ENCODE data around the gene BMPR1B. TPM values are rescaled to one million over a fixed set of nuclear protein-coding genes. Genes with fewer than 3 reads are reported as not detected.

BMPR1B gene
- total and polyA plus RNA-seq, 4 donors = 11.8 to 30.1 (median 16.7) TPM

GRCh38 chr4:94758700-94759399 lies 1.1 kb downstream of the BMPR1B start:
- Histone ChIP-seq H3K27ac (ENCODE audit: low read depth, low read length) (peak overlapping the region; percentile 70), H3K4me1 (ENCODE audit: control insufficient read depth, insufficient read depth, low read length) (peaks cover 8% of the 10 kb centered on the region), H3K9me3 (ENCODE audit: control insufficient read depth, insufficient read depth, low read length) (no peaks in the 10 kb centered on the region), H3K27me3 (ENCODE audit: control insufficient read depth, insufficient read depth, low read length) (peaks cover 19% of the 10 kb centered on the region), H3K36me3 (ENCODE audit: control insufficient read depth, insufficient read depth, low read length) (no peaks in the 10 kb centered on the region), H3K4me3 (ENCODE audit: low read depth, low read length) (peak overlapping the region; percentile 57)
- DNase-seq (ENCODE audit: low read depth in 4 of 6, low spot score in 6 of 6) = peak in 4 of 6 donors; percentile 13 to 64 (median 45)
- WGBS (ENCODE audit: insufficient coverage) = 5% methylated on average over 12 of the region's 19 CpGs

GRCh38 chr4:94759767-94760211 lies 2.0 kb downstream of the BMPR1B start:
- Histone ChIP-seq H3K36me3 (ENCODE audit: control insufficient read depth, insufficient read depth, low read length) (no peaks in the 10 kb centered on the region), H3K4me3 (ENCODE audit: low read depth, low read length) (no peak overlapping the region), H3K27me3 (ENCODE audit: control insufficient read depth, insufficient read depth, low read length) (peaks cover 12% of the 10 kb centered on the region), H3K9me3 (ENCODE audit: control insufficient read depth, insufficient read depth, low read length) (no peaks in the 10 kb centered on the region), H3K4me1 (ENCODE audit: control insufficient read depth, insufficient read depth, low read length) (peaks cover 8% of the 10 kb centered on the region), H3K27ac (ENCODE audit: low read depth, low read length) (no peak overlapping the region)
- no peak for DNase-seq (ENCODE audit: low read depth in 4 of 6, low spot score in 6 of 6)
- WGBS (ENCODE audit: insufficient coverage) = no CpG with 5 or more reads among the region's 1 CpG

- Histone ChIP-seq H3K27me3 (ENCODE audit: control insufficient read depth, insufficient read depth, low read length) (peaks cover 6% of the 10 kb centered on the region), H3K4me3 (ENCODE audit: low read depth, low read length) (no peak overlapping the region), H3K4me1 (ENCODE audit: control insufficient read depth, insufficient read depth, low read length) (peaks cover 8% of the 10 kb centered on the region), H3K9me3 (ENCODE audit: control insufficient read depth, insufficient read depth, low read length) (no peaks in the 10 kb centered on the region), H3K27ac (ENCODE audit: low read depth, low read length) (no peak overlapping the region), H3K36me3 (ENCODE audit: control insufficient read depth, insufficient read depth, low read length) (no peaks in the 10 kb centered on the region)
- no peak for DNase-seq (ENCODE audit: low read depth in 4 of 6, low spot score in 6 of 6)
- WGBS (ENCODE audit: insufficient coverage) = 80% methylated on average over 1 of the region's 4 CpGs
Measured at GRCh38 chr4:94762326-94762725, 4.6 kb downstream of the BMPR1B start.

- no peak for DNase-seq (ENCODE audit: low read depth in 4 of 6, low spot score in 6 of 6)
- Histone ChIP-seq H3K36me3 (ENCODE audit: control insufficient read depth, insufficient read depth, low read length) (no peaks in the 10 kb centered on the region), H3K27ac (ENCODE audit: low read depth, low read length) (no peak overlapping the region), H3K4me1 (ENCODE audit: control insufficient read depth, insufficient read depth, low read length) (peaks cover 8% of the 10 kb centered on the region), H3K4me3 (ENCODE audit: low read depth, low read length) (no peak overlapping the region), H3K27me3 (ENCODE audit: control insufficient read depth, insufficient read depth, low read length) (peaks cover 3% of the 10 kb centered on the region), H3K9me3 (ENCODE audit: control insufficient read depth, insufficient read depth, low read length) (no peaks in the 10 kb centered on the region)
- WGBS (ENCODE audit: insufficient coverage) = 78% methylated on average over 3 of the region's 4 CpGs
Measured at GRCh38 chr4:94763005-94763404, 5.2 kb downstream of the BMPR1B start.

- Histone ChIP-seq H3K4me3 (ENCODE audit: low read depth, low read length) (no peak overlapping the region), H3K4me1 (ENCODE audit: control insufficient read depth, insufficient read depth, low read length) (peaks cover 7% of the 10 kb centered on the region), H3K27me3 (ENCODE audit: control insufficient read depth, insufficient read depth, low read length) (peaks cover 3% of the 10 kb centered on the region), H3K9me3 (ENCODE audit: control insufficient read depth, insufficient read depth, low read length) (no peaks in the 10 kb centered on the region), H3K27ac (ENCODE audit: low read depth, low read length) (no peak overlapping the region), H3K36me3 (ENCODE audit: control insufficient read depth, insufficient read depth, low read length) (no peaks in the 10 kb centered on the region)
- WGBS (ENCODE audit: insufficient coverage) = no CpG with 5 or more reads among the region's 3 CpGs
- DNase-seq (ENCODE audit: low read depth in 4 of 6, low spot score in 6 of 6) = no peak
Measured at GRCh38 chr4:94763500-94763899, 5.7 kb downstream of the BMPR1B start.

- Histone ChIP-seq H3K9me3 (ENCODE audit: control insufficient read depth, insufficient read depth, low read length) (no peaks in the 10 kb centered on the region), H3K4me1 (ENCODE audit: control insufficient read depth, insufficient read depth, low read length) (peaks cover under 1% of the 10 kb centered on the region), H3K27me3 (ENCODE audit: control insufficient read depth, insufficient read depth, low read length) (no peaks in the 10 kb centered on the region), H3K36me3 (ENCODE audit: control insufficient read depth, insufficient read depth, low read length) (no peaks in the 10 kb centered on the region), H3K27ac (ENCODE audit: low read depth, low read length) (no peak overlapping the region), H3K4me3 (ENCODE audit: low read depth, low read length) (no peak overlapping the region)
- WGBS (ENCODE audit: insufficient coverage) = 80% methylated on average over 1 of the region's 2 CpGs
- no peak for DNase-seq (ENCODE audit: low read depth in 4 of 6, low spot score in 6 of 6)
Measured at GRCh38 chr4:94764069-94764468, 6.3 kb downstream of the BMPR1B start.

GRCh38 chr4:94765174-94765573 lies 7.4 kb downstream of the BMPR1B start:
- no peak for DNase-seq (ENCODE audit: low read depth in 4 of 6, low spot score in 6 of 6)
- no peak overlapping the region for H3K4me3 ChIP-seq (ENCODE audit: low read depth, low read length)
- WGBS (ENCODE audit: insufficient coverage) = no CpG with 5 or more reads among the region's 3 CpGs

GRCh38 chr4:94765648-94766047 lies 7.9 kb downstream of the BMPR1B start:
- no peak overlapping the region for H3K27ac ChIP-seq (ENCODE audit: low read depth, low read length)

More at GRCh38 chr4:94765174-94765573, 7.4 kb downstream of the BMPR1B start:
- no peaks in the 10 kb centered on the region for H3K4me1 ChIP-seq (ENCODE audit: control insufficient read depth, insufficient read depth, low read length)
- no peak overlapping the region for H3K27ac ChIP-seq (ENCODE audit: low read depth, low read length)
- no peaks in the 10 kb centered on the region for H3K36me3 ChIP-seq (ENCODE audit: control insufficient read depth, insufficient read depth, low read length)
- no peaks in the 10 kb centered on the region for H3K27me3 ChIP-seq (ENCODE audit: control insufficient read depth, insufficient read depth, low read length)
- H3K9me3 ChIP-seq (ENCODE audit: control insufficient read depth, insufficient read depth, low read length) = no peaks in the 10 kb centered on the region

GRCh38 chr4:94766856-94767255 lies 9.1 kb downstream of the BMPR1B start:
- Histone ChIP-seq H3K4me1 (ENCODE audit: control insufficient read depth, insufficient read depth, low read length) (no peaks in the 10 kb centered on the region), H3K36me3 (ENCODE audit: control insufficient read depth, insufficient read depth, low read length) (no peaks in the 10 kb centered on the region), H3K4me3 (ENCODE audit: low read depth, low read length) (no peak overlapping the region), H3K27ac (ENCODE audit: low read depth, low read length) (no peak overlapping the region), H3K27me3 (ENCODE audit: control insufficient read depth, insufficient read depth, low read length) (no peaks in the 10 kb centered on the region), H3K9me3 (ENCODE audit: control insufficient read depth, insufficient read depth, low read length) (no peaks in the 10 kb centered on the region)
- DNase-seq (ENCODE audit: low read depth in 4 of 6, low spot score in 6 of 6) = no peak
- WGBS (ENCODE audit: insufficient coverage) = no CpG with 5 or more reads among the region's 3 CpGs

More at GRCh38 chr4:94765648-94766047, 7.9 kb downstream of the BMPR1B start:
- DNase-seq (ENCODE audit: low read depth in 4 of 6, low spot score in 6 of 6) = no peak
- 94% methylated on average over 2 of the region's 4 CpGs for WGBS (ENCODE audit: insufficient coverage)
- Histone ChIP-seq H3K36me3 (ENCODE audit: control insufficient read depth, insufficient read depth, low read length) (no peaks in the 10 kb centered on the region), H3K27me3 (ENCODE audit: control insufficient read depth, insufficient read depth, low read length) (no peaks in the 10 kb centered on the region), H3K4me1 (ENCODE audit: control insufficient read depth, insufficient read depth, low read length) (no peaks in the 10 kb centered on the region), H3K9me3 (ENCODE audit: control insufficient read depth, insufficient read depth, low read length) (no peaks in the 10 kb centered on the region), H3K4me3 (ENCODE audit: low read depth, low read length) (no peak overlapping the region)

- Histone ChIP-seq H3K4me1 (ENCODE audit: control insufficient read depth, insufficient read depth, low read length) (no peaks in the 10 kb centered on the region), H3K9me3 (ENCODE audit: control insufficient read depth, insufficient read depth, low read length) (no peaks in the 10 kb centered on the region), H3K4me3 (ENCODE audit: low read depth, low read length) (no peak overlapping the region), H3K27me3 (ENCODE audit: control insufficient read depth, insufficient read depth, low read length) (no peaks in the 10 kb centered on the region), H3K36me3 (ENCODE audit: control insufficient read depth, insufficient read depth, low read length) (no peaks in the 10 kb centered on the region), H3K27ac (ENCODE audit: low read depth, low read length) (no peak overlapping the region)
- DNase-seq (ENCODE audit: low read depth in 4 of 6, low spot score in 6 of 6) = no peak
- no CpG with 5 or more reads among the region's 1 CpG for WGBS (ENCODE audit: insufficient coverage)
Measured at GRCh38 chr4:94767446-94767845, 9.7 kb downstream of the BMPR1B start.
